H1 (cell line): Measurements from ENCODE around the gene PORCN. TPM values are rescaled to one million over a fixed set of nuclear protein-coding genes. Genes with fewer than 3 reads are reported as not detected.

Experiments used
- CTCF ChIA-PET: fragments of 300-600 bp; sonication (Branson Sonifier 250); formaldehyde crosslinking; loops from one replicate; lab custom pipeline; 2021; ENCODE audit not compliant: partially characterized antibody; lab: Charles Lee
- POLR2A ChIA-PET: fragments of 300-600 bp; sonication (Branson Sonifier 250); formaldehyde crosslinking; loops from one replicate; lab custom pipeline; 2021; ENCODE audit warnings: inconsistent platforms; ENCODE audit not compliant: partially characterized antibody; lab: Charles Lee
- DNase-seq, 2 experiments: peaks; one replicate each; pipeline versions ENCODE4 v3.0.0 to v3.0.0-alpha.2; 2010 to 2022; ENCODE audit warnings: low spot score in 2 of 2, low read depth in 1 of 2, mixed read lengths in 1 of 2
- FAIRE-seq: peaks from 2 replicates; lab custom pipeline; 2011; peaks lifted over from hg19 to GRCh38; lab: Jason Lieb, UNC
- H2AFZ ChIP-seq: 2 replicates; pipeline ENCODE4 v1.8.1; 2012; ENCODE audit warnings: low read length, inconsistent platforms
- H2AK5ac ChIP-seq: 2 replicates; pipeline ENCODE4 v1.6.1; 2013; ENCODE audit warnings: low read depth, low read length
- H2BK120ac ChIP-seq: replicated peaks from 2 replicates; pipeline ENCODE3; 2013; ENCODE audit warnings: low read depth, low read length, inconsistent platforms
- H2BK12ac ChIP-seq: 2 replicates; pipeline ENCODE4 v1.6.1; 2013; ENCODE audit warnings: low read depth, low read length
- H2BK15ac ChIP-seq: 2 replicates; pipeline ENCODE4 v1.6.1; 2013; ENCODE audit warnings: low read length
- H2BK20ac ChIP-seq: 2 replicates; pipeline ENCODE4 v1.6.1; 2013; ENCODE audit warnings: low read length
- H2BK5ac ChIP-seq: 2 replicates; pipeline ENCODE4 v1.6.1; 2013; ENCODE audit warnings: low read depth, low read length
- H3K14ac ChIP-seq: 2 replicates; pipeline ENCODE4 v1.6.1; 2013; ENCODE audit warnings: inconsistent platforms; ENCODE audit not compliant: insufficient read length
- H3K18ac ChIP-seq: 2 replicates; pipeline ENCODE4 v1.6.1; 2013; ENCODE audit warnings: low read length; ENCODE audit errors: extremely low read depth
- H3K23ac ChIP-seq: 2 replicates; pipeline ENCODE4 v1.6.1; 2013; ENCODE audit warnings: inconsistent platforms; ENCODE audit not compliant: insufficient read length
- H3K23me2 ChIP-seq: 2 replicates; pipeline ENCODE4 v1.6.1; 2013; ENCODE audit warnings: low read depth, low read length
- H3K27ac ChIP-seq: 2 replicates; pipeline ENCODE4 v1.6.1; 2011; ENCODE audit warnings: low read depth, low read length, inconsistent platforms
- H3K27me3 ChIP-seq, 4 experiments: replicated peaks in 1 of 4; 1 replicate in 1 of 4; 2 replicates in 3 of 4; pipeline versions ENCODE4 v1.6.1 to v1.8.1; 2011 to 2013; ENCODE audit warnings: low read length in 3 of 4, mild to moderate bottlenecking in 3 of 4, inconsistent platforms in 2 of 4, mixed read lengths in 2 of 4, moderate library complexity in 1 of 4; ENCODE audit not compliant: control insufficient read depth in 3 of 4, insufficient read depth in 3 of 4; ENCODE audit errors: extremely low read depth in 1 of 4
- H3K36me3 ChIP-seq, 4 experiments: 2 replicates each; pipeline versions ENCODE4 v1.6.1 to v1.8.1; 2011 to 2013; ENCODE audit warnings: mild to moderate bottlenecking in 4 of 4, low read length in 3 of 4, moderate library complexity in 2 of 4, control low read depth in 1 of 4, inconsistent platforms in 1 of 4; ENCODE audit not compliant: insufficient read depth in 4 of 4, control insufficient read depth in 2 of 4
- H3K4ac ChIP-seq: replicated peaks from 2 replicates; pipeline ENCODE3; 2013; ENCODE audit warnings: low read length, low read depth, mixed read lengths, inconsistent platforms; ENCODE audit not compliant: insufficient read length
- H3K4me1 ChIP-seq, 4 experiments: replicated peaks in 1 of 4; 1 replicate in 1 of 4; 2 replicates in 3 of 4; pipeline versions ENCODE4 v1.6.1 to v1.8.1; 2011 to 2013; ENCODE audit warnings: low read length in 3 of 4, inconsistent platforms in 2 of 4, mixed read lengths in 1 of 4; ENCODE audit not compliant: insufficient read depth in 4 of 4, control insufficient read depth in 3 of 4
- H3K4me2 ChIP-seq, 2 experiments: 2 replicates each; pipeline versions ENCODE4 v1.6.1 to v1.8.1; 2011 to 2013; ENCODE audit warnings: low read depth in 2 of 2, low read length in 2 of 2, control low read depth in 1 of 2, inconsistent platforms in 1 of 2, mild to moderate bottlenecking in 1 of 2; ENCODE audit not compliant: insufficient read depth in 1 of 2
- H3K4me3 ChIP-seq, 4 experiments: fragments of 200-600, 300-600 bp in 1 of 4; sonication (generic), shearing (Covaris generic), sonication (Bioruptor Twin) in 1 of 4; 2 replicates each; pipeline versions ENCODE4 v1.5.1 to v1.8.1; 2011 to 2016; ENCODE audit warnings: low read length in 4 of 4, low read depth in 3 of 4, control low read depth in 2 of 4, inconsistent platforms in 2 of 4, mild to moderate bottlenecking in 2 of 4, mixed read lengths in 1 of 4, moderate library complexity in 1 of 4; ENCODE audit not compliant: insufficient read depth in 2 of 4; ENCODE audit errors: extremely low read depth in 1 of 4
- H3K56ac ChIP-seq: replicated peaks from 2 replicates; pipeline ENCODE3; 2013; ENCODE audit warnings: low read depth, mild to moderate bottlenecking, mixed read lengths, low read length, inconsistent platforms; ENCODE audit not compliant: insufficient read length
- H3K79me1 ChIP-seq: 2 replicates; pipeline ENCODE4 v1.6.1; 2013; ENCODE audit warnings: low read depth, low read length, control low read depth
- H3K79me2 ChIP-seq, 2 experiments: 2 replicates each; pipeline versions ENCODE4 v1.6.1 to v1.8.1; 2012 to 2013; ENCODE audit warnings: low read length in 2 of 2, mild to moderate bottlenecking in 2 of 2, inconsistent platforms in 1 of 2; ENCODE audit not compliant: insufficient read depth in 2 of 2, control insufficient read depth in 1 of 2
- H3K9ac ChIP-seq, 4 experiments: replicated peaks in 1 of 4; 1 replicate in 1 of 4; 2 replicates in 3 of 4; pipeline versions ENCODE4 v1.6.1 to v1.8.1; 2011 to 2013; ENCODE audit warnings: low read depth in 3 of 4, low read length in 3 of 4, control low read depth in 2 of 4, mild to moderate bottlenecking in 2 of 4, moderate library complexity in 2 of 4, inconsistent platforms in 1 of 4; ENCODE audit errors: extremely low read depth in 1 of 4
- H3K9me3 ChIP-seq, 2 experiments: 2 replicates each; pipeline versions ENCODE4 v1.6.1 to v1.8.1; 2012 to 2013; ENCODE audit warnings: mild to moderate bottlenecking in 2 of 2, moderate library complexity in 2 of 2, control low read depth in 1 of 2, inconsistent platforms in 1 of 2, low read depth in 1 of 2, low read length in 1 of 2, mixed read lengths in 1 of 2; ENCODE audit not compliant: insufficient read depth in 2 of 2
- H4K20me1 ChIP-seq, 2 experiments: replicated peaks in 1 of 2; 2 replicates each; pipeline versions ENCODE3 to v1.8.1; 2011 to 2013; ENCODE audit warnings: inconsistent platforms in 2 of 2, low read length in 2 of 2, mild to moderate bottlenecking in 1 of 2; ENCODE audit not compliant: insufficient read depth in 2 of 2, control insufficient read depth in 1 of 2
- H4K5ac ChIP-seq: 2 replicates; pipeline ENCODE4 v1.6.1; 2013; ENCODE audit warnings: low read length, low read depth, mixed read lengths, inconsistent platforms; ENCODE audit not compliant: insufficient read length
- H4K8ac ChIP-seq: 2 replicates; pipeline ENCODE4 v1.8.0; 2013; ENCODE audit warnings: mild to moderate bottlenecking, moderate library complexity, low read length, inconsistent platforms; ENCODE audit not compliant: insufficient read depth; ENCODE audit errors: extremely low read depth
- H4K91ac ChIP-seq: replicated peaks from 2 replicates; pipeline ENCODE3; 2013; ENCODE audit warnings: low read length, mixed read lengths, inconsistent platforms; ENCODE audit not compliant: insufficient read length
- POU5F1 ChIP-seq: IDR thresholded peaks from 2 replicates; pipeline ENCODE4 v1.6.1; 2011; ENCODE audit warnings: low read depth, mild to moderate bottlenecking, low read length, moderate library complexity
- WGBS, 2 experiments: shearing (Covaris generic) in 1 of 2; methylation state at CpG; one replicate each; pipeline versions ENCODE4 v1.1.6 to v1.1.7; 2013 to 2015; ENCODE audit warnings: low lambda C conversion rate in 2 of 2, mixed read lengths in 2 of 2, inconsistent platforms in 1 of 2, low coverage in 1 of 2, missing lambda C conversion rate in 1 of 2; ENCODE audit not compliant: insufficient replicate concordance in 2 of 2, insufficient coverage in 1 of 2, insufficient read length in 1 of 2; ENCODE audit errors: extremely low coverage in 1 of 2, missing lambda C conversion rate in 1 of 2; 5-methylcytosine and 5-hydroxymethylcytosine counted together
- polyA plus RNA-seq, 7 experiments: library from polyadenylated mRNA; depleted of rRNA in 3 of 7; stranded (reverse) in 5 of 7; unstranded in 2 of 7; fragments of >200 nt in 5 of 7; fragments of 200-250 nt in 2 of 7; gene quantifications; 1 replicate in 5 of 7; 2 replicates in 1 of 7; 4 replicates in 1 of 7; pipeline versions ENCODE4 v1.2.1 to v1.2.3, GENCODE V29; 2011 to 2013; ENCODE audit warnings: missing spikeins in 2 of 7, mixed read lengths in 2 of 7
- total RNA-seq: library from RNA; stranded (reverse); fragmentation: NEBNext Ultra II Directional; extraction: Animal tissue kit (Norgen Biotek cat#: 25700); gene quantifications from 2 replicates; pipeline ENCODE4 v1.2.1, GENCODE V29; 2021

PORCN gene
- total and polyA plus RNA-seq, 2 of the 8 experiments (the other 6 are each of a cell fraction or from before 2014, with no cell fraction given): 14.6 to 34.1 TPM

DNA sequence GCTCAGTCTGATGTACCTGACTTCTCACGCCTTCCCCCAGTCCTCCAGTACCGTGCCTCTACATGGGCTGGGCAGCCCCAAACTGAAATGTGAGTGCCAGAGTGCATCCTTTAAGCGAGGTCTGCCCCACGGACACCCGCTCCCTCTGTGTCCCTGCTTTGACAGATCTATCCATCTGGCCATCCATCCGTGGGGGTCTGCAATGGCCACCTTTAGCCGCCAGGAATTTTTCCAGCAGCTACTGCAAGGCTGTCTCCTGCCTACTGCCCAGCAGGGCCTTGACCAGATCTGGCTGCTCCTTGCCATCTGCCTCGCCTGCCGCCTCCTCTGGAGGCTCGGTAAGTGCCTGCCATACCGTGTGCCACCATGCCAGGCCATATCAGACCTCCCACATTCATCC lies 827 bp downstream of the PORCN start:
- Histone ChIP-seq H2BK5ac (no peak overlapping the region), H3K14ac (no peak overlapping the region), H4K91ac (no peak overlapping the region), H2AK5ac (no peak overlapping the region), H2BK15ac (no peak overlapping the region), H4K8ac (no peak overlapping the region), H2BK20ac (no peak overlapping the region), H3K27ac (no peak overlapping the region), H3K4me2 (peak overlapping the region; percentile 77 to 95), H4K5ac (no peak overlapping the region), H3K4ac (no peak overlapping the region), H3K9ac (no peak overlapping the region; a peak in 2 of 7 replicates), H3K23me2 (no peaks in the 10 kb centered on the region; the same call in 1 of the 2 replicates), H3K36me3 (peaks cover 0 to 2% (median 0%) of the 10 kb centered on the region in 4 experiments; a peak in 1 of 8 replicates), H2AFZ (no peak overlapping the region), H2BK12ac (no peak overlapping the region), H2BK120ac (no peak overlapping the region), H3K4me3 (peak overlapping the region; percentile 60 to 93 (median 72); a peak in 7 of 8 replicates), H3K9me3 (no peaks in the 10 kb centered on the region), H3K23ac (no peak overlapping the region), H3K18ac (no peak overlapping the region), H4K20me1 (no peaks in the 10 kb centered on the region)
- no peak for FAIRE-seq
- DNase-seq: no peak
- POLR2A ChIA-PET: no interaction called here
- 73% methylated on average over 8 of the region's 11 CpGs; no CpG with 5 or more reads in 1 of the 2 experiments for WGBS, 2 experiments
- TF ChIP-seq POU5F1: no peak
- TF ChIP-seq, all 59 proteins: peak for 0
- Histone ChIP-seq H3K56ac (no peak overlapping the region), H3K79me1 (no peaks in the 10 kb centered on the region), H3K27me3 (no peaks in the 10 kb centered on the region; a peak in 2 of 7 replicates), H3K79me2 (no peaks in the 10 kb centered on the region), H3K4me1 (peaks cover 0 to 5% (median 2%) of the 10 kb centered on the region in 4 experiments; a peak in 4 of 7 replicates)
- CTCF ChIA-PET: no interaction called here
